ENCODE results near the gene FLRT1.
A peak's percentile ranks its signal among the peaks of the same experiment; 100 is the strongest.

Gene FLRT1

GRCh38 chr11:63996512-63996911, 39.2 kb upstream of the FLRT1 start:
- no peak overlapping the region for H3K4me3 ChIP-seq (replicated peaks in 1 of 2; ENCODE audit: low read depth in 2 of 2, low read length in 2 of 2)
- no peak for DNase-seq (ENCODE audit: low read depth in 2 of 2)
- TF ChIP-seq CTCF (IDR thresholded peaks at IDR 0.05; ENCODE audit: low read depth, low read length), result no peak

DNA sequence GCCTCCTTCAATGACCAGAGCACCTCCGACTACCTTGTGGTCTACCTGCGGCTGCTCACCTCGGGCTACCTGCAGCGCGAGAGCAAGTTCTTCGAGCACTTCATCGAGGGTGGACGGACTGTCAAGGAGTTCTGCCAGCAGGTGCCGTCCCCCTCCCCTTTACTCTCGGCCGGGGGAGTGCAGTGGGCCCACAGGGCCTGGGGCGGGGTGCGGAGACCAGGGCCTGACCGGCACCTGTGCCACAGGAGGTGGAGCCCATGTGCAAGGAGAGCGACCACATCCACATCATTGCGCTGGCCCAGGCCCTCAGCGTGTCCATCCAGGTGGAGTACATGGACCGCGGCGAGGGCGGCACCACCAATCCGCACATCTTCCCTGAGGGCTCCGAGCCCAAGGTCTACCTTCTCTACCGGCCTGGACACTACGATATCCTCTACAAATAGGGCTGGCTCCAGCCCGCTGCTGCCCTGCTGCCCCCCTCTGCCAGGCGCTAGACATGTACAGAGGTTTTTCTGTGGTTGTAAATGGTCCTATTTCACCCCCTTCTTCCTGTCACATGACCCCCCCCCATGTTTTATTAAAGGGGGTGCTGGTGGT, 38.5 kb upstream of the FLRT1 start:
- no peak overlapping the region for H3K4me3 ChIP-seq (replicated peaks in 1 of 2; ENCODE audit: low read depth in 2 of 2, low read length in 2 of 2)
- no peak for TF ChIP-seq CTCF (IDR thresholded peaks at IDR 0.05; ENCODE audit: low read depth, low read length)
- no peak for DNase-seq (ENCODE audit: low read depth in 2 of 2)

- H3K4me3 ChIP-seq (replicated peaks in 1 of 2; ENCODE audit: low read depth in 2 of 2, low read length in 2 of 2), result no peak overlapping the region
- no peak for TF ChIP-seq CTCF (IDR thresholded peaks at IDR 0.05; ENCODE audit: low read depth, low read length)
- DNase-seq (ENCODE audit: low read depth in 2 of 2), result no peak
These were observed 37.9 kb upstream of the FLRT1 start for GRCh38 chr11:63997801-63998337.

DNA sequence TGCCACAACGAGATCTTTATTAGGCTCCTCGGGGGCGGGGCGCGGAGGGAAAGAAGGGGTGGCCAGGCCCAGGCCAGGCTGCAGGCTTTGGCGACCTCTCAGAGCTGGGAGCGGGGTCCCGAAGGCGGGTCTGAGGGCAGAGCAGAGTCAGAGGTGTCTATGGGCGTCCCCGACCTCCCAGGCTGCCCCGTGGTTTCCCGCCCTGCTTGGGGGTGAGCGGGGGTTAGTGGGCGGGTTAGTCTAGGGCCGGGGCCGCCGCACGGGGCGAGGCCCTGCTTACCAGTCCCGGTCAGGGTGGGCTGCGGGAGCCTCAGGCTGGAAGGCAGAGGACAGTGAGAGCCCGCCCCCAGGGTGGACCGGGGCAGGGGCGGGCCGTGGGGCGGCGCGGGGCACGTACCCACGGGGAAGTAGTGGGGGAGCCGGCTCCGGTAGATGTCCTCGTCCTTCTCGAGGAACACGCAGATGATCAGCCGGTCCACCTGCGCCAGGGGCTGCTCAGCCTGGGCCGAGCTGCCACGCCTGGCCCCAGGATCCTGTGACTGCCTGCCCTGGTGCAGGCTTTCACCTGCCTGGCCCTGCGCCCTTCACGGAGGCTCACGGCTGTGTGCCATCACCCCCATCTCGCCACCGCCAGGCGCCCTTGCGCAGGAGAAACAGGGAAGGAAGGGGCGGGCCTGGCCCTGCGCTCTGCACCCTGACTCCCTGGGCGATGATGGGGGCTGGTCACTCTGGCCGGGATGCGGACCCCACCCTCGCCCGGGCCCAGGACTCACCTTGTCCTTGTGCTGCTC, 37.0 kb upstream of the FLRT1 start:
- no peak overlapping the region for H3K4me3 ChIP-seq (replicated peaks in 1 of 2; ENCODE audit: low read depth in 2 of 2, low read length in 2 of 2)
- DNase-seq (ENCODE audit: low read depth in 2 of 2), result no peak
- no peak for TF ChIP-seq CTCF (IDR thresholded peaks at IDR 0.05; ENCODE audit: low read depth, low read length)

DNA sequence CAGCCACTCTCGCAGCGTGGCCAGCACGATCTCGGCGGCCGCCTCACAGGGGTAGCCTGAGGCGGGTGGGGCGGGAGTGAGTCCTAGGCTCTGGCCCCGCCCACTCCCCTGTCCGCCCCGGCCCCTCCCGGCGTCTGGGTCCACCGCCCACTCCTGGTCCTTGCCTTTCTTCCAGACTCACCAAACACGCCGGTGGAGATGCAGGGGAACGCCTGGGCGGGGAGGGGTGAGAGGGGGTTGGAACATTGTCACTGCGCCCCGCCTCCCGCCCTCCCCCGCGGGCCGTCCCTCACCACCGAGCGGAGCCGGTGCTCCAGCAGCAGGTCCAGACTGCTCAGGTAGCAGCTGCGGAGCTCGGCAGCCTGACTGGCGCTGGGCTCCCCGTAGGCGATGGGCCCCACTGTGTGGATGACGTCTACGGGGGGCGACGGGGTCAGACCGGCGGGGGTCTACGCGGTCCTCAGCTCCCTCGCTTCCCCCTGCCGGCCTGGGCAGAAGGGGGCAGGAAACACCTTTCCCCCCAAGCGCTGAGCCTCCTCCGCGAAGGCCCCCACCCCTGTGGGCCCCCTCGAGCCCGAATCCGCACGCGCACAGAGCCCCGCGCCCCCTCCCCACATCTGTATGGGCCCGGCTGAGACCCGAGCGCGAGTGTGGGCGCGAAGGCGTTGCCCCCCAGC, 36.2 kb upstream of the FLRT1 start:
- peak; percentile 34 to 45 for DNase-seq (ENCODE audit: low read depth in 2 of 2)
- TF ChIP-seq CTCF (IDR thresholded peaks at IDR 0.05; ENCODE audit: low read depth, low read length), result no peak
- H3K4me3 ChIP-seq (replicated peaks in 1 of 2; ENCODE audit: low read depth in 2 of 2, low read length in 2 of 2), result no peak overlapping the region

DNA sequence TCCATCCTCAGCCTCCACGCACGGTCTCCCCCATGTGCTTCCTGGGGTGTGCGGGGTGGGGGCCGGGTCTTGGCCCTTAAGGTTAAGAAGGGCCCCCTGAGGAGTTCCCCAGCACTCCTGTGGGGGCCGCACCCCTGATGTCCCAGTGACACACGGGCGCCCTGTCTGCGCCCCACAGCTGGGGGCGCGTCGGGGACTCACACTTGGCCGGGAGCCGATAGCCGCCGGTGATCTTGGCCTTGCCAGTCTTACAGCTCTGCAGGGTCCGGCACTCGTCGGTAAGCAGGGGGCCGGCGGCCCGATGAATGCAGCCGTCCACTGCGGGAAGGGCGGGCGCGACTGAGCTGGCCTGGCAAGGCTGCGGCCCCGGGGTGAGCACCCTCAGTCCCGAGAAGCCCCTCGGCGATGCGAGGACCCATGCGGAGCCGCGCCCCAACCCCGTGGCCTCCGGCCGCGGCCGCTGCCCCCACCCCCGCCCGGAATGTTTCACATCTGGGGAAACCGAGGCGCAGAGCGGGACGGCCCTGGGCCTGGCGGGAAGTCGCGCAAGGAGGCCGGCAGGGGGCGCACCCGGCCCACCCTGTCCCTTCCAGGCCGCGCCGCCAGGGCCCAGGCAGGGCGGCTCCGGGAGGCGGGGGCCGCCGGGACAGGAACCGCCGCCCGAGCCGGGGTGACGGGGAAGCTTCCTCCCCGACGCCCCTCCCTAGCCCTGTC, 35.5 kb upstream of the FLRT1 start:
- peak; percentile 68 to 82 for DNase-seq (ENCODE audit: low read depth in 2 of 2)
- peak overlapping the region; percentile 11 to 32 for H3K4me3 ChIP-seq (replicated peaks in 1 of 2; ENCODE audit: low read depth in 2 of 2, low read length in 2 of 2)
- peak; percentile 41 for TF ChIP-seq CTCF (IDR thresholded peaks at IDR 0.05; ENCODE audit: low read depth, low read length)

Measured in cardiac fibroblast (primary cell).